HUES6 (cell line): ENCODE measurements around the gene CDH26.

ENCODE experiments used
- H3K27ac ChIP-seq: 2 replicates; pipeline ENCODE4 v1.7.0; 2013; ENCODE audit warnings: low read depth, mild to moderate bottlenecking, low read length, inconsistent platforms
- H3K27me3 ChIP-seq: 2 replicates; pipeline ENCODE4 v1.6.1; 2013; ENCODE audit warnings: low read length; ENCODE audit not compliant: control insufficient read depth, insufficient read depth
- H3K36me3 ChIP-seq: 2 replicates; pipeline ENCODE4 v1.6.1; 2013; ENCODE audit warnings: low read length; ENCODE audit not compliant: control insufficient read depth, insufficient read depth
- H3K4me1 ChIP-seq: 2 replicates; pipeline ENCODE4 v1.6.1; 2013; ENCODE audit warnings: low read length; ENCODE audit not compliant: control insufficient read depth, insufficient read depth
- H3K4me3 ChIP-seq: 2 replicates; pipeline ENCODE4 v1.5.1; 2013; ENCODE audit warnings: low read depth, low read length
- H3K9ac ChIP-seq: one replicate; pipeline ENCODE4 v1.6.1; 2013; ENCODE audit warnings: mild to moderate bottlenecking, low read length
- H3K9me3 ChIP-seq: 2 replicates; pipeline ENCODE4 v1.6.1; 2013; ENCODE audit warnings: low read depth, low read length; ENCODE audit not compliant: control insufficient read depth, insufficient read depth

The CDH26 gene

GRCh38 chr20:60057123-60057865, 99.1 kb downstream of the CDH26 start:
- H3K4me3 ChIP-seq = no peak overlapping the region

DNA sequence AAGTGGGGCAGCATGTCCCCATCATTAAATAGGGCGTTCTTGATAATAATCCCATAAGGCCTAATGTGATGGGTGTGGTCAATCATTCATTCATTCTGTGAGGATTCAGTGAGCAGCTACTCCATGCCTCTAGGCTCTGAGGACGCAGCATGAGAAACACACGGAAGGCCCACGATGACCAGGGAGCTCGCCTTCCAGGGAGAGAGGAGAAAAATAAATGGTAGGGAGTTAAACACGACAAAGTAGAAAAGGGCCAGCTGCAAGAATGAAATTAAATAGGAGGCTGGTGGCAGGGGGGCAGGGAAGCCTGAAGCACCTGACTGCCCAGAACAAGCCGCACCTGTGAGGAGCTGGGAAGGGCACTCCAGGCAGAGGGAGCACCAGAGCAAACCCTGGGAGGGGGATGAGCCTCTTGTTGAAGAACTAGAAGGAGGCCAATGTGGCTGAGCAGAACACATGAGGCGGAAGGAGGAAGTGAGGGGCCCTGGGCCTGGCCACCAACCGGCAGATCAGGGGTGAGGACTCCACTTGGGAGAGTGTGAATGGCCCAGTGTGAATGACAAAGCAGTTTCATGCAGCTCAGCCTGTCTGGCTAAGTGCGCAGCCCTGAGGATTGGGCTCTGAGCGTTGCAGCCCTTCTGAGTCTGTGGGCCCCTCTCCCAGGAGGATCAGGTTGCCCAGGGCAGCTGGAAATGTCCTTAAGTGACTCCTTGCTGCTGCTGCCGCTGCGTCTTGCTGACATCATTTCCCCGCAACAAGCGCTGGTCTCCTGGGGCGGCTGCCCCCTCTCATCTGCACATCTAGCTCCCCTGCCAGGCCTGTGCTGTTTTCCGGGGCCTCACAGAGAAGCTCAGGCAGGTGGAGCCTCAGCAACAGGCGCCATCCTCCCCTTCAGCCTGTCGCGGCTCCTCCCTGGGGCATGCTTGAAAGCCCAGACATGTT, 99.9 kb downstream of the CDH26 start:
- Histone ChIP-seq H3K4me1 (peaks cover 18% of the 10 kb centered on the region), H3K27ac (peak overlapping the region; percentile 0; the same call in 1 of the 2 replicates), H3K9me3 (no peaks in the 10 kb centered on the region), H3K27me3 (peaks cover 5% of the 10 kb centered on the region), H3K9ac (peak overlapping the region; percentile 10), H3K4me3 (no peak overlapping the region), H3K36me3 (no peaks in the 10 kb centered on the region)

More at GRCh38 chr20:60057123-60057865, 99.1 kb downstream of the CDH26 start:
- H3K9me3 ChIP-seq = no peaks in the 10 kb centered on the region
- H3K27me3 ChIP-seq = peaks cover 5% of the 10 kb centered on the region
- H3K36me3 ChIP-seq = no peaks in the 10 kb centered on the region
- H3K4me1 ChIP-seq = peaks cover 18% of the 10 kb centered on the region
- no peak overlapping the region for H3K9ac ChIP-seq
- H3K27ac ChIP-seq = no peak overlapping the region

- Histone ChIP-seq H3K27ac (peak overlapping the region; percentile 0; the same call in 1 of the 2 replicates), H3K36me3 (no peaks in the 10 kb centered on the region)
These were observed 100.7 kb downstream of the CDH26 start for GRCh38 chr20:60058879-60059278.

GRCh38 chr20:60060006-60060557, 101.9 kb downstream of the CDH26 start:
- Histone ChIP-seq H3K4me3 (no peak overlapping the region), H3K4me1 (peaks cover 18% of the 10 kb centered on the region), H3K9me3 (no peaks in the 10 kb centered on the region), H3K36me3 (no peaks in the 10 kb centered on the region), H3K9ac (no peak overlapping the region), H3K27ac (no peak overlapping the region), H3K27me3 (no peaks in the 10 kb centered on the region)

More at GRCh38 chr20:60058879-60059278, 100.7 kb downstream of the CDH26 start:
- Histone ChIP-seq H3K4me1 (peaks cover 18% of the 10 kb centered on the region), H3K9ac (peak overlapping the region; percentile 10), H3K27me3 (peaks cover 1% of the 10 kb centered on the region), H3K9me3 (no peaks in the 10 kb centered on the region), H3K4me3 (no peak overlapping the region)

GRCh38 chr20:60060593-60060992, 102.4 kb downstream of the CDH26 start:
- Histone ChIP-seq H3K4me3 (no peak overlapping the region), H3K4me1 (peaks cover 18% of the 10 kb centered on the region), H3K36me3 (no peaks in the 10 kb centered on the region), H3K9ac (no peak overlapping the region), H3K27me3 (no peaks in the 10 kb centered on the region), H3K27ac (no peak overlapping the region), H3K9me3 (no peaks in the 10 kb centered on the region)

GRCh38 chr20:60062431-60063047, 104.3 kb downstream of the CDH26 start:
- H3K27ac ChIP-seq = no peak overlapping the region
- H3K4me3 ChIP-seq = no peak overlapping the region
- H3K27me3 ChIP-seq = peaks cover 2% of the 10 kb centered on the region; the same call in 1 of the 2 replicates

DNA sequence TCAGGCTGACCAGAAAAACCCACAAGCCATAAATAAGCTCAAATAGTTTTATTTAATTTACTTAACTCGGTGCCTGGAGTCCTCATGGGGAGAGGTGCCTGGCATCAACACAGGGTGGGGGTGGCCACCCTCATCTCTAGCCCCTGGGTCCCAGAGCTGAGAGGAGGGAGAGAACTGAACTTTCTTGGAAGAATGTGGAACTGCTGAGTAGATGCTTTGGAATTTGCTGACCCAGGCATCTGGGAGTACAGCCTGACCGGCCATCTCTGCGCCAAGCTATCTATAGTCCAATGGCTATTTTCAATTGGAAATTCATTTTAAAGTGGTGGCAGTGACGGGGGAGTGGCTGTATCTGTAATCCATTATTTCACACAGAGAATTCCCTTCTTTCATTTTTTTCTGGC, 104.8 kb downstream of the CDH26 start:
- H3K4me1 ChIP-seq = peaks cover 12% of the 10 kb centered on the region
- no peak overlapping the region for H3K27ac ChIP-seq
- H3K27me3 ChIP-seq = peaks cover 5% of the 10 kb centered on the region; the same call in 1 of the 2 replicates
- H3K4me3 ChIP-seq = no peak overlapping the region
- no peak overlapping the region for H3K9ac ChIP-seq
- no peaks in the 10 kb centered on the region for H3K36me3 ChIP-seq
- no peaks in the 10 kb centered on the region for H3K9me3 ChIP-seq

More at GRCh38 chr20:60062431-60063047, 104.3 kb downstream of the CDH26 start:
- H3K4me1 ChIP-seq = peaks cover 17% of the 10 kb centered on the region
- H3K9me3 ChIP-seq = no peaks in the 10 kb centered on the region
- H3K9ac ChIP-seq = no peak overlapping the region
- no peaks in the 10 kb centered on the region for H3K36me3 ChIP-seq

DNA sequence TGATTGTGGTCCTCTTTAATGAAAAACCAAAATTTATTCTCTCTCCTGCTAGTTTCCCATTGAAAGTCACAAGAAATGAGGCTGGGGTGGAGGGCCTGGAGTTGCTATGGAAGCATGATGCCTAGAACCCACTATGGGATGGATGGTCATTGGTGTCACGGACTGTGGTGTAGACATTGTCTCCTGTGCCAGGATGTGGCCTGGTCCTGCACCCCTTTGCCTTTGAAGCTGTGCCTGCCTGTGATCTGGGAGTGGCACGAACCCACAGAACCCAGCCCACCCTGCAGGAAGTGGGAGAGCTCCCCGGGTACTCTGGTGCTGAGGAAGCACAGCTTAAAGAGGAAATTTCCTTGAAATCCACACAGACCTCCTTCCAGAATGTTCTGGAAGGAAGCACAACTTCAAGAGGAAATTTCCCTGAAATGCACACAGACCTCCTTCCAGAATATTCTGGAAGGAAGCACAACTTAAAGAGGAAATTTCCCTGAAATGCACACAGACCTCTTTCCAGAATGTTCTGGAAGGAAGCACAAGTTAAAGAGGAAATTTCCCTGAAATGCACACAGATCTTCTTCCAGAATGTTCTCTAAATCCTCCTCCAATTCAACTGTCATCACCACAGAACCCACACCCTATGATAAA, 105.6 kb downstream of the CDH26 start:
- Histone ChIP-seq H3K9me3 (no peaks in the 10 kb centered on the region), H3K27me3 (peaks cover 5% of the 10 kb centered on the region; the same call in 1 of the 2 replicates), H3K27ac (no peak overlapping the region), H3K36me3 (no peaks in the 10 kb centered on the region), H3K4me1 (peaks cover 4% of the 10 kb centered on the region), H3K4me3 (no peak overlapping the region), H3K9ac (no peak overlapping the region)
